Measurements from ENCODE around the gene XKRX. TPM values are rescaled to one million over a fixed set of nuclear protein-coding genes. Genes with fewer than 3 reads are reported as not detected.

XKRX gene
- total RNA-seq, 2 donors from 2014 or later, result 0.14 TPM

- Mint-ChIP-seq H3K9me3 (peaks cover 4% of the 10 kb centered on the region), H3K4me1 (ENCODE audit: low read depth in 2 of 2) (peaks cover 14 to 23% of the 10 kb centered on the region in 2 donors), H3K27me3 (peaks cover 15 to 38% of the 10 kb centered on the region in 2 donors), H3K27ac (peak overlapping the region; percentile 18 to 76), H3K4me3 (peak overlapping the region; percentile 83), H3K36me3 (peaks cover 15% of the 10 kb centered on the region)
- ATAC-seq (peak; percentile 72 to 92), DNase-seq (ENCODE audit: low spot score) (no peak)
Measured at GRCh38 chrX:100931218-100931924, 2.7 kb upstream of the XKRX start.

DNA sequence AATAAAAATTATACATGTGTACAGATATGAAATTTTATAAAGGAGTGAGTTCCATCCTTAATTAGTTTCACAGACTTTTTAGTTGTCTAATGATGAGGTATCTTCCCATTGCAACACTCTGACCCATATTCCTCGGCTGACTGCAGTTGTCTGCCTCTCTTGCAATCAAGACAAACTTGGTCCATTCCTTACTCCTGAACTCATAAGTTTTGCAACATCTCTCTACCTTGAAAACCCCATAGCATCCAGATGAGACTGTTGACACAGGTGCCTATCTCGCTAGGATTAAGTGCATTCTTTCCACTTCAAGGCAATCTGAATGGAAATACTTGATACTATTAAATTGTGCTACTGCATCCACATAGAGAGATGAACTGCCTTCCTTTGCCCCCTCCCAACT, 2.3 kb downstream of the XKRX start:
- no peak overlapping the region for H3K4me3 Mint-ChIP-seq
- peaks cover 5 to 16% of the 10 kb centered on the region in 2 donors for H3K4me1 Mint-ChIP-seq (ENCODE audit: low read depth in 2 of 2)
- H3K27ac Mint-ChIP-seq, result no peak overlapping the region
- peaks cover 6% of the 10 kb centered on the region for H3K36me3 Mint-ChIP-seq
- no peak for ATAC-seq
- no peak for DNase-seq (ENCODE audit: low spot score)
- peaks cover 3% of the 10 kb centered on the region for H3K9me3 Mint-ChIP-seq
- peaks cover 6 to 23% of the 10 kb centered on the region in 2 donors for H3K27me3 Mint-ChIP-seq

DNA sequence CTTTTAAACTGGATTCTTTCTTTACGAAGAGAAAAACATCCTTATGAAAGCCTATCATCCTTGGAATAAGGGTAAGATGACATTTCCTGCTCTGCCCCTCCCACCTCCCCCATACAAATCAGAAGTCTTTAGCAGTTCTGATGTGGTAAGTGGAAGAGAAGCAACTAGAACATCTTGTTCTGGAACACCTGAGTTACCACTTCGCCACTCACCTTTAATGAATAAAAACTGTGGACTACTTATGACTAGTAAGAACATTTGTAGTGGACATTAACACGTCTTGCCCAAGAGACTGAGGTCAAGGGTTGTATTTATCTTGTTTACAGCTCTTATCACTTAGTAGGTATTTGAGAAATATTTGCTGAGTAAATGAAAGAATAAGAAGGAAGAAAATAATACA, 4.3 kb downstream of the XKRX start:
- Mint-ChIP-seq H3K36me3 (no peaks in the 10 kb centered on the region), H3K4me1 (ENCODE audit: low read depth in 2 of 2) (peaks cover 0 to 7% of the 10 kb centered on the region in 2 donors), H3K4me3 (no peak overlapping the region), H3K27me3 (peaks cover 0 to 15% of the 10 kb centered on the region in 2 donors), H3K27ac (no peak overlapping the region), H3K9me3 (no peaks in the 10 kb centered on the region)
- ATAC-seq (no peak), DNase-seq (ENCODE audit: low spot score) (no peak)

GRCh38 chrX:100915562-100915961, 13.2 kb downstream of the XKRX start:
- H3K36me3 Mint-ChIP-seq, result no peaks in the 10 kb centered on the region
- no peak overlapping the region for H3K4me3 Mint-ChIP-seq
- DNase-seq (ENCODE audit: low spot score) (no peak), ATAC-seq (no peak)
- no peak overlapping the region for H3K27ac Mint-ChIP-seq
- peaks cover 0 to 19% of the 10 kb centered on the region in 2 donors for H3K27me3 Mint-ChIP-seq
- H3K9me3 Mint-ChIP-seq, result no peaks in the 10 kb centered on the region
- no peaks in the 10 kb centered on the region for H3K4me1 Mint-ChIP-seq (ENCODE audit: low read depth in 2 of 2)

DNA sequence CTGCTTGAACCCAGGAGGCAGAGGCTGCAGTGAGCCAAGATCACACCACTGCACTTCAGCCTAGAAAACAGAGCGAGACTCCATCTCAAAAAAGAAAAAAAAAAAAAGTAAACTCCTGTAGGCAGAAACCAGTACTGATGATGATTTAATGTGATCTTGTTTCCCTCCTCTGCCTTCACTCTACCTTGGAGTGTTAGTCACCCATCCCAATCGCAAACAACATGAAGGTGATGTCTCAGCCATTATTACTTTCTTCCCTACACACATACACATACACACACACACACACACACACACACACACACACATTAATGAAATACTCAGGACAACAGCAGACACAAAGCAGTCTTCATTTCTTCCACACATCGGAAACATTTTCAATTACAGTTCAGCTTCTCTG, 15.6 kb downstream of the XKRX start:
- DNase-seq (ENCODE audit: low spot score), result no peak
- no peaks in the 10 kb centered on the region for H3K9me3 Mint-ChIP-seq
- H3K27me3 Mint-ChIP-seq, result peaks cover 0 to 13% of the 10 kb centered on the region in 2 donors
- no peak overlapping the region for H3K27ac Mint-ChIP-seq
- H3K36me3 Mint-ChIP-seq, result no peaks in the 10 kb centered on the region
- no peak overlapping the region for H3K4me3 Mint-ChIP-seq
- no peaks in the 10 kb centered on the region for H3K4me1 Mint-ChIP-seq (ENCODE audit: low read depth in 2 of 2)
- no peak for ATAC-seq

- ATAC-seq, result no peak
Measured at GRCh38 chrX:100911731-100912130, 17.0 kb downstream of the XKRX start.

GRCh38 chrX:100905620-100906019, 23.1 kb downstream of the XKRX start:
- H3K27ac Mint-ChIP-seq, result no peak overlapping the region
- no peaks in the 10 kb centered on the region for H3K36me3 Mint-ChIP-seq
- ATAC-seq (no peak), DNase-seq (ENCODE audit: low spot score) (no peak)
- H3K27me3 Mint-ChIP-seq, result peaks cover 0 to 10% of the 10 kb centered on the region in 2 donors
- H3K4me3 Mint-ChIP-seq, result no peak overlapping the region
- H3K9me3 Mint-ChIP-seq, result no peaks in the 10 kb centered on the region
- H3K4me1 Mint-ChIP-seq (ENCODE audit: low read depth in 2 of 2), result no peaks in the 10 kb centered on the region

More at GRCh38 chrX:100911731-100912130, 17.0 kb downstream of the XKRX start:
- H3K36me3 Mint-ChIP-seq, result no peaks in the 10 kb centered on the region
- no peak for DNase-seq (ENCODE audit: low spot score)
- no peak overlapping the region for H3K27ac Mint-ChIP-seq
- H3K9me3 Mint-ChIP-seq, result no peaks in the 10 kb centered on the region
- H3K27me3 Mint-ChIP-seq, result peaks cover 0 to 13% of the 10 kb centered on the region in 2 donors
- no peaks in the 10 kb centered on the region for H3K4me1 Mint-ChIP-seq (ENCODE audit: low read depth in 2 of 2)
- no peak overlapping the region for H3K4me3 Mint-ChIP-seq

GRCh38 chrX:100904433-100904832, 24.3 kb downstream of the XKRX start:
- Mint-ChIP-seq H3K4me1 (ENCODE audit: low read depth in 2 of 2) (no peaks in the 10 kb centered on the region), H3K27me3 (peaks cover 0 to 10% of the 10 kb centered on the region in 2 donors), H3K36me3 (no peaks in the 10 kb centered on the region), H3K4me3 (no peak overlapping the region), H3K27ac (no peak overlapping the region), H3K9me3 (no peaks in the 10 kb centered on the region)
- DNase-seq (ENCODE audit: low spot score), result no peak
- no peak for ATAC-seq

DNA sequence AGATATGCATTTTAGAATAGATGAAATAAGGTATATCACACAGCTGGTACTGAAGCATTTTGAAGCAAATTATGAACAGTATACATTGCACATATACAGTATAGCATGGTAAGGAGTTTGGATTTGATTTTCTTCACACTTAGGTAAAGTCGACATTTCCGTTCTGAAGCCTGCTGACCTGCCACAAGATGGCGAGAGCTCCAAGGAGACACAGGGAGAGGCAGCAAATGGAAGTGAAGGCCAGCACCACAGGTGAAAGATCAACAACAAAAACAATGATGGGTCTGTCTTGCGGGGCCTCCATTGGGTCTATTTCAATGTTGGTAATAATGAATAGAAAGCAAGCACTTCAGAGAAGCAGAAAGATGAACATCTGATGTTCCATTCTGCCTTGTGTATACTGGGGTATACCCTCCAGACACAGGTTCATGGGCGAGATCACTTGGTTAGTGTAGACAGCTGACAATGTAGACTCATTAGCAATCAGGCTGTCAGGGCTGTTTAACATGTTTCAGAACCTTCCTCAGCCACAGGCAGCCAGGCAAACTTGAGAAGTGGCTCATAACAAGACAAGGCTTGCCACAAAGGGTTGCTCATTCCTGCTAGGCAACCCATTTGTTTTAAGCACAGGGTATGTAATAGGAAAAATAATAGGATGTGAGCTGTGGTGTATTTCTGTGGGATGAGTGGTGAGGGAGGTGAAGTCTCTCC, 33.2 kb downstream of the XKRX start:
- Mint-ChIP-seq H3K36me3 (no peaks in the 10 kb centered on the region), H3K27ac (no peak overlapping the region), H3K27me3 (peaks cover 0 to 22% of the 10 kb centered on the region in 2 donors), H3K4me1 (ENCODE audit: low read depth in 2 of 2) (peaks cover 0 to 4% of the 10 kb centered on the region in 2 donors), H3K4me3 (no peak overlapping the region), H3K9me3 (no peaks in the 10 kb centered on the region)
- ATAC-seq (peak in 1 of 2 donors; percentile 40), DNase-seq (ENCODE audit: low spot score) (no peak)

- Mint-ChIP-seq H3K4me1 (ENCODE audit: low read depth in 2 of 2) (peaks cover 6 to 10% of the 10 kb centered on the region in 2 donors), H3K9me3 (no peaks in the 10 kb centered on the region), H3K36me3 (no peaks in the 10 kb centered on the region), H3K27me3 (peaks cover 18% of the 10 kb centered on the region in 2 donors), H3K27ac (no peak overlapping the region), H3K4me3 (no peak overlapping the region)
- ATAC-seq (no peak), DNase-seq (ENCODE audit: low spot score) (no peak)
Measured at GRCh38 chrX:100883654-100884053, 45.1 kb downstream of the XKRX start.

- DNase-seq (ENCODE audit: low spot score) (no peak), ATAC-seq (no peak)
- Mint-ChIP-seq H3K4me3 (no peak overlapping the region), H3K4me1 (ENCODE audit: low read depth in 2 of 2) (no peaks in the 10 kb centered on the region), H3K36me3 (no peaks in the 10 kb centered on the region), H3K27ac (no peak overlapping the region), H3K27me3 (peaks cover 5 to 18% of the 10 kb centered on the region in 2 donors), H3K9me3 (no peaks in the 10 kb centered on the region)
Measured at GRCh38 chrX:100880368-100880767, 48.3 kb downstream of the XKRX start.

GRCh38 chrX:100874325-100874724, 54.4 kb downstream of the XKRX start, which contains the start of gene NOX1:
TSS of gene NOX1 (minus strand) at chrX:100874359. CDS start at chrX:100874139, 220 bp downstream.
- Mint-ChIP-seq H3K4me3 (no peak within 1 kb of the TSS), H3K9me3 (no peaks in the 10 kb centered on the region), H3K36me3 (no peaks in the 10 kb centered on the region), H3K4me1 (ENCODE audit: low read depth in 2 of 2) (no peaks in the 10 kb centered on the region), H3K27me3 (peaks cover 7 to 9% of the 10 kb centered on the region in 2 donors), H3K27ac (no peak within 1 kb of the TSS)
- DNase-seq (ENCODE audit: low spot score), result no peak
- ATAC-seq, result no peak

GRCh38 chrX:100871594-100872560, 56.8 kb downstream of the XKRX start:
- H3K27me3 Mint-ChIP-seq, result peaks cover 13 to 15% of the 10 kb centered on the region in 2 donors
- no peaks in the 10 kb centered on the region for H3K9me3 Mint-ChIP-seq
- no peaks in the 10 kb centered on the region for H3K36me3 Mint-ChIP-seq
- H3K4me3 Mint-ChIP-seq, result no peak overlapping the region
- no peak for DNase-seq (ENCODE audit: low spot score)
- H3K27ac Mint-ChIP-seq, result no peak overlapping the region
- H3K4me1 Mint-ChIP-seq (ENCODE audit: low read depth in 2 of 2), result no peaks in the 10 kb centered on the region
- no peak for ATAC-seq
